GM19238 (cell line): ENCODE data around the gene CCDC149.

Experiments used
- DNase-seq: peaks from one replicate; pipeline ENCODE4 v3.0.0; 2011; ENCODE audit warnings: low spot score; ENCODE audit not compliant: insufficient read length

CCDC149 gene

GRCh38 chr4:24881508-24882196 lies 31.2 kb downstream of the CCDC149 start:
- no peak for DNase-seq

DNA sequence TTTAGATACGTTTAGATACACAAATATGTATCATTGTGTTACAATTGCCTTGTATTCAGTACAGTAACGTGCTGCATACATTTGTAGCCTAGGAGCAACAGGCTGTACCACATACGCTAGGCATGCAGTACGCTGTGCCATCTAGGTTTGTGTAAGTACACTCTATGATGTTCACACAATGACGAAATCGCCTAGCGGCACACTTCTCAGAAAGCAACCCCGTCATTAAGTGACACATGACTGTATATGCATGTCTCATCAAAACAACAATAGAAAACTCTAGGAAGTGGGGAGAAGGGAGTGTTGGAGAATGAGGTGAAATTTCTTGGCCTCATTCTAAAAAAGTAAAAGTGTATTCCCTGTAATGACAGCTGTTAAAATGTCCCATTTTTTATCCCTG lies 32.7 kb downstream of the CCDC149 start:
- DNase-seq: no peak

DNA sequence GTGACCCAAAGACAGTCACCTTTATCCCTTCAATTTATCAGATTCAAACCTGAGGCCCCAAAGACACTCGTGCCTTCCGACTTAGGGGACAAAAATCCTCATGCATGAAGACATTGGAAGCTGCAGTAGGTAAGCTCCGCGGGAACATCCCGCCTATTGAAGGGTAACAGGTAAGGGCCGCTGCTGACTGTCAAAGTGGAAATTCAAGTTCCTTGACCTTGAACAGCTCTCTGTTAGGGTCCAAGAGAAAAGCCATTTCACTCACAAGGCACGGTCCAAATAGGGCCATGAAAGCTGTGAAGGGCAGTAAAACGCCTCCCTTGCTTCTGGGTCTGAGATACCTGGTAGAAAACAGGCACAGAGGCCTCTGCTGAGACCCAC lies 34.2 kb downstream of the CCDC149 start:
- DNase-seq: no peak

- DNase-seq: no peak
These were observed 34.8 kb downstream of the CCDC149 start for GRCh38 chr4:24877868-24878635.

- no peak for DNase-seq
These were observed 36.4 kb downstream of the CCDC149 start for GRCh38 chr4:24876431-24876830.

GRCh38 chr4:24872720-24873119 lies 40.1 kb downstream of the CCDC149 start:
- no peak for DNase-seq

GRCh38 chr4:24871210-24871609 lies 41.6 kb downstream of the CCDC149 start:
- no peak for DNase-seq

GRCh38 chr4:24867766-24868296 lies 45.0 kb downstream of the CCDC149 start:
- DNase-seq: no peak

- DNase-seq: no peak
These were observed 45.6 kb downstream of the CCDC149 start for GRCh38 chr4:24867251-24867650.

- DNase-seq: no peak
These were observed 47.4 kb downstream of the CCDC149 start for GRCh38 chr4:24865401-24865800.

GRCh38 chr4:24863799-24864198 lies 49.0 kb downstream of the CCDC149 start:
- DNase-seq: no peak

GRCh38 chr4:24862073-24862751 lies 50.6 kb downstream of the CCDC149 start:
- DNase-seq: no peak

DNA sequence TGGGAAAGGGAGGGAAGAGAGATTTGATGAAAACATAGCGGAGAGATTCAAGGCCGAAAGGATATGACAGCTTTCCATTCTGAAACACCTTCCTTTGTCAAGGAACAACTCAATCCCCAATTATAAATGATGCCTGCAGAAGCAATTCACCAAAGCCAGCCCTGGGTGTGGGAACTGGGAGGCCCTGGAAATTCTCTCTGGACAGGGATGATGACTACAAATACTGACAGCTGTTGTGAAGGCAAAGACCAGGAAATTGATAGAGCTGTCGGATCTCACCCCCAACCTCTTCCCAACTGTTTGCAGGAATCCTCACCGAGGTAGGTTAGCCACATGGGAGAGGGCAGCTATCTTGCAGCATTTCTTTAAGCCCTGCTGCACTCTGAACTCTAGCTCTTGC lies 54.3 kb downstream of the CCDC149 start:
- no peak for DNase-seq

- no peak for DNase-seq
These were observed 54.8 kb downstream of the CCDC149 start for GRCh38 chr4:24858026-24858425.

DNA sequence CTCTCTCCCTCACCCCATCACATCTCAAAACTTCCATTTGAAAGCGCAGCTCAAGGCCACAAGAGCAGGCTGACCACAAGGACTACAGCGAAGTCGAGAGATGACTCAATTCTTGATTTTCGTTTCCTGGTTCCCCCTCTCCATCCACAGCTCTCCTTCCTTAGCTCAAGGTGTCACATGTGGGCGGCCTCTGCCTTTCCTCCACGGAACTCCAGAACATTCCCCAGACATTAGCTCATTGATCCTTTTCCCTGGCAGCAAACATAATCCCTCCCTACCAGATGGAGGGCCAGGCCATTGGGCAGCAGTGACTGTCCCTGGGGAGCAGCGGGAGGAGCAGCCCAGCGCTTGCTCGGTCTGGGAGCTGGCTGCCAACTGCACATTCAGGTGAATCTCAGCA lies 56.3 kb downstream of the CCDC149 start:
- peak; percentile 27 for DNase-seq

GRCh38 chr4:24855741-24856140 lies 57.1 kb downstream of the CCDC149 start:
- no peak for DNase-seq

- DNase-seq: no peak
These were observed 59.7 kb downstream of the CCDC149 start for GRCh38 chr4:24853142-24853541.

GRCh38 chr4:24850674-24851073 lies 62.2 kb downstream of the CCDC149 start:
- no peak for DNase-seq

DNA sequence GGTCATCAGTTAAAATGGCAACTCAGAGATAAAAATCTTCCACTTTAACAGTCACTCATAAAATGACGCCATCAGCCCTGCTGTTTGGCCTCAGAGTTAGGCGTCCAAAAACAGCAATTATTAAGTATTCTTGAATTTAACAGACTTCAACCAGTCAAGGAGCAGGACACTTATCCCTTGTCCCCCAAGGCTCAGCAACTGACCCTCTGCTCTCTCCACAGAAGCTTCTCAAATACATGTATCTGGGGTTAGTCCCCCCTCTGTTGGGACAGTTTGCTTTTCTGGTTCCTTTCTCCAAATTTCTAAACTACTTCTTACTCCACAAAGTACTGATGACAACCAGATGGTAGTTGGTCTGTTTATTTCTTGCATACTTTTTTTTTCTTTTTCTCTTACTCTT lies 63.1 kb downstream of the CCDC149 start:
- DNase-seq: no peak

DNA sequence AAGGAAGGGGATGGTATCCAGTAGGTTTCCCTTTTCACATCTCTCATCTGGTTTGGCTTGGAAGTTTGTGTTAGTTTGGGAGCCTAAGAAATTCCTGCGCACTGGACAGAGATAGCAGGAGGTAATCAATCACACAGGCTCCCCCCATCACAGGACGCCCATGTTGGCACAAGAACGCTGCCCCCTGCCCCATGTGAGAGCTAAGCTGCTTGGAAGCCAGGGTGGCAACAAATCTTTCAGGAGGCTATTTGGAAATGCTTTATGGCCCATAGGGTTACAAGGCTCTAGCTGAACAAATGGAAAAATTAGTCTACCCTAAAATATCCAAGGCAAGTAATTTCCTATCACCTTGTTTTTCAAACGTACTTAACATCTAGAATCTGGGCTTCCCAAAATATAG lies 63.5 kb downstream of the CCDC149 start:
- no peak for DNase-seq

GRCh38 chr4:24846716-24847115 lies 66.1 kb downstream of the CCDC149 start:
- DNase-seq: no peak

DNA sequence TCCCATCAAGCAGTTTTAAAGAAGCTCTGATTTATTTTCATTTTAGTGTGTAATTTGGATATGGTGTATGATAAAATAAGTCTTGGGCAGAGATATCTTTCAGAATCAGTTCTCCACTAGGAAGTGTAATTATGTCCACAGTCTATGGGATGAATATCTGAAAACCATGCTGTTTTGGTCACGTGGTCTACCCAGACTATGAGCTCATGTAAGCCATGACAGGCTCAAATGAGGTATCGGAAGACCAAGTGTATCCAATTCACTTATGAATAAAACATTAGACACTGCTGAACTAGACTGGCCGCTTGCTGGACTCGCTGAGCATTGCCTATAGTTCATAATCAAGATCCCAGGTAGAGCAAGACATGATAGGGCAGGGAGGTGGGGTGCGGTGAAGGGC lies 66.9 kb downstream of the CCDC149 start:
- DNase-seq: no peak
